GM12878 (cell line): ENCODE results near the gene NBPF14. TPM values are rescaled to one million over a fixed set of nuclear protein-coding genes. Genes with fewer than 3 reads are reported as not detected.
A peak's percentile ranks its signal among the peaks of the same experiment; 100 is the strongest.

Experiments
- CEBPB ChIP-seq, 2 experiments: fragments of 150-350 bp in 1 of 2; IDR thresholded peaks; 2 replicates each; pipeline ENCODE4 v1.6.1; 2012 to 2014; ENCODE audit warnings: low read depth in 2 of 2, low read length in 2 of 2, borderline replicate concordance in 1 of 2, inconsistent platforms in 1 of 2
- CHD2 ChIP-seq: IDR thresholded peaks from 2 replicates; pipeline ENCODE4 v1.6.1; 2011; ENCODE audit warnings: low read depth, low read length, improper control_type of control experiment, borderline replicate concordance
- GABPA ChIP-seq: IDR thresholded peaks from 2 replicates; pipeline ENCODE4 v1.6.1; 2014; ENCODE audit warnings: antibody characterized with exemption, low read depth, mild to moderate bottlenecking, inconsistent platforms
- IKZF1 ChIP-seq: fragments of 450-650 bp; conservative IDR thresholded peaks from 2 replicates; pipeline ENCODE4 v1.6.1; 2017; ENCODE audit warnings: antibody characterized with exemption, mild to moderate bottlenecking
- IKZF2 ChIP-seq, 2 experiments: fragments of 450-650 bp; IDR thresholded peaks; 2 replicates each; pipeline ENCODE4 v1.6.1; 2017; ENCODE audit warnings: mild to moderate bottlenecking in 2 of 2, moderate library complexity in 2 of 2
- MEF2B ChIP-seq: fragments of 450-650 bp; IDR thresholded peaks from 2 replicates; pipeline ENCODE4 v1.6.1; 2018; ENCODE audit warnings: mild to moderate bottlenecking, moderate library complexity; ENCODE audit not compliant: partially characterized antibody, poor library complexity, severe bottlenecking
- POU2F2 ChIP-seq: IDR thresholded peaks from 3 replicates; pipeline ENCODE4 v1.6.1; 2011; ENCODE audit warnings: low read depth, mild to moderate bottlenecking, low read length, borderline replicate concordance
- PRDM15 ChIP-seq: fragments of 450-650 bp; formaldehyde crosslinking; IDR thresholded peaks from 2 replicates; pipeline ENCODE4 v1.4.0; 2020; ENCODE audit warnings: mild to moderate bottlenecking, moderate library complexity
- RUNX3 ChIP-seq: IDR thresholded peaks from 2 replicates; pipeline ENCODE4 v1.6.1; 2012; ENCODE audit warnings: low read length, inconsistent platforms
- SMAD5 ChIP-seq: IDR thresholded peaks from 2 replicates; pipeline ENCODE4 v1.6.1; 2016; ENCODE audit warnings: antibody characterized with exemption, low read depth
- SP1 ChIP-seq: IDR thresholded peaks from one replicate; pipeline ENCODE4 v1.6.1; 2011; ENCODE audit warnings: low read depth, low read length
- SRF ChIP-seq, 2 experiments: IDR thresholded peaks; 2 replicates each; pipeline ENCODE4 v1.6.1; 2011; ENCODE audit warnings: low read depth in 2 of 2, low read length in 2 of 2, mild to moderate bottlenecking in 1 of 2, moderate library complexity in 1 of 2
- STAT1 ChIP-seq: fragments of 450-650 bp; conservative IDR thresholded peaks from 2 replicates; pipeline ENCODE4 v1.6.1; 2014; ENCODE audit warnings: antibody characterized with exemption, mild to moderate bottlenecking
- TAF1 ChIP-seq: IDR thresholded peaks from 2 replicates; pipeline ENCODE4 v1.6.1; 2011; ENCODE audit warnings: mild to moderate bottlenecking, low read depth, low read length, borderline replicate concordance
- ZBTB4 ChIP-seq: fragments of 450-650 bp; formaldehyde crosslinking; IDR thresholded peaks from 2 replicates; pipeline ENCODE4 v1.4.0; 2022; ENCODE audit warnings: mild to moderate bottlenecking, moderate library complexity
- ZNF207 ChIP-seq: fragments of 450-650 bp; IDR thresholded peaks from 2 replicates; pipeline ENCODE4 v1.6.1; 2014; ENCODE audit warnings: antibody characterized with exemption, mild to moderate bottlenecking, borderline replicate concordance
- ZNF24 ChIP-seq: fragments of 450-650 bp; IDR thresholded peaks from 2 replicates; pipeline ENCODE4 v1.6.1; 2017; ENCODE audit warnings: antibody characterized with exemption, mild to moderate bottlenecking
- ZNF687 ChIP-seq: fragments of 450-650 bp; IDR thresholded peaks from 2 replicates; pipeline ENCODE4 v1.6.1; 2017; ENCODE audit warnings: mild to moderate bottlenecking, moderate library complexity
- ZSCAN29 ChIP-seq: fragments of 450-650 bp; IDR thresholded peaks from 2 replicates; pipeline ENCODE4 v1.6.1; 2017; ENCODE audit warnings: mild to moderate bottlenecking, moderate library complexity
- polyA plus RNA-seq, 11 experiments: library from polyadenylated mRNA; depleted of rRNA in 4 of 11; unstranded in 6 of 11; stranded (reverse) in 5 of 11; fragments of >200 nt; fragmentation: Nextera tagmentation in 4 of 11; fragmentation: Illumina TruSeq in 1 of 11; extraction: Ambion mirVana in 4 of 11; extraction: Trizol in 1 of 11; gene quantifications; 1 replicate in 1 of 11; 2 replicates in 10 of 11; pipeline versions ENCODE4 v1.2.1 to v1.2.3, GENCODE V29; 2011 to 2016; ENCODE audit warnings: inconsistent platforms in 2 of 11, missing spikeins in 2 of 11, low read depth in 1 of 11
- total RNA-seq, 4 experiments: library from RNA; depleted of rRNA in 3 of 4; stranded (reverse); fragments of >200 nt in 3 of 4; fragmentation: Illumina TruSeq in 1 of 4; extraction: Trizol in 1 of 4; gene quantifications; 2 replicates each; pipeline versions ENCODE4 v1.2.1 to v1.2.3, GENCODE V29; 2013 to 2021

The NBPF14 gene
- total and polyA plus RNA-seq, 10 of the 15 experiments (the other 5 are each of a cell fraction or from before 2014, with no cell fraction given), result 0.05 to 6.6 (median 0.81) TPM

GRCh38 chr1:148522561-148523204, 73.1 kb downstream of the NBPF14 start (continued):
- peak; percentile 99 for TF ChIP-seq PRDM15 (CRISPR knock-in tag)
- TF ChIP-seq STAT1, result 0 out of 2 replicates have a peak, but pooled peaks have one; percentile 24
- TF ChIP-seq IKZF2 (IDR thresholded peaks at IDR 0.05), result peak; percentile 88 to 91
- peak; percentile 100 for TF ChIP-seq SMAD5
- peak; percentile 99 for TF ChIP-seq ZNF687
- TF ChIP-seq MEF2B, result peak; percentile 57
- TF ChIP-seq CHD2, result peak; percentile 64
- TF ChIP-seq IKZF1, result peak; percentile 78
- TF ChIP-seq SP1, result peak; percentile 49
- TF ChIP-seq GABPA, result peak; percentile 69; the same call in 1 of the 2 replicates
- TF ChIP-seq TAF1, result peak; percentile 79; the same call in 1 of the 2 replicates
- TF ChIP-seq ZNF24, result peak; percentile 38; the same call in 1 of the 2 replicates
- peak in 1 of 2 experiments; percentile 73; a peak in 2 of 4 replicates for TF ChIP-seq SRF (IDR thresholded peaks at IDR 0.05; ENCODE audit: low read depth in 2 of 2, low read length in 2 of 2)
- peak; percentile 100 for TF ChIP-seq POU2F2
- TF ChIP-seq ZSCAN29, result peak; percentile 70
- peak; percentile 88 for TF ChIP-seq RUNX3
- peak; percentile 78; the same call in 1 of the 2 replicates for TF ChIP-seq ZNF207
- TF ChIP-seq ZBTB4, result peak; percentile 99
- TF ChIP-seq CEBPB (IDR thresholded peaks at IDR 0.05; ENCODE audit: borderline replicate concordance in 1 of 2, low read depth in 2 of 2, low read length in 2 of 2), result peak in 1 of 2 experiments; percentile 92; a peak in 2 of 4 replicates
